Erythroblast (primary cell): ENCODE results near the gene ENPP1.

Experiments
- GATA1 ChIP-seq: IDR thresholded peaks from 2 replicates; pipeline ENCODE4 v1.6.1; 2011; ENCODE audit warnings: low read depth, mild to moderate bottlenecking, control low read depth, low read length, moderate library complexity
- POLR2A ChIP-seq: IDR thresholded peaks from 2 replicates; pipeline ENCODE4 v1.6.1; 2011; ENCODE audit warnings: mild to moderate bottlenecking, low read length

DNA sequence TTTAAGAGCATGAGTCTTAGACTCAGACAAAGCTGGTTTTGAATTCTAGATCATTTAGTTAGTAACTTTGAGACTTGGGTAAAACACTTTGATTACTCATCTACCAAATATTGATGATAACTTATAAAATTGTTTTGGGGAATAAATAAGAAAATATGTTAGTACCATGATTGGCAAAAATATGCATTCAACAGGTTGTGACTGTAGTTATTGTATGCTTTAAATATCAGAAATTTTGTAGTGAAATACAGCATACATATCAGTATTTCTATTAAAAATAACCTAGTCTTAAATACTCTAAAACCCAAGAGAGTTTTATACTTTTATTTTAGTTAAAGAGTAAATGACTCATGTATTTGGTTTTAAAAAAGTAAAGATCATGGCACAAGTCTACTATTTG lies 68.7 kb downstream of the ENPP1 start:
- TF ChIP-seq POLR2A (no peak), GATA1 (no peak)
